ENCODE measurements around the gene VWF. TPM values are rescaled to one million over a fixed set of nuclear protein-coding genes. Genes with fewer than 3 reads are reported as not detected.

VWF gene
- total and polyA plus RNA-seq, 2 of the 13 experiments (the other 11 are each of a cell fraction or from before 2014, with no cell fraction given): 0.20 to 0.25 TPM

DNA sequence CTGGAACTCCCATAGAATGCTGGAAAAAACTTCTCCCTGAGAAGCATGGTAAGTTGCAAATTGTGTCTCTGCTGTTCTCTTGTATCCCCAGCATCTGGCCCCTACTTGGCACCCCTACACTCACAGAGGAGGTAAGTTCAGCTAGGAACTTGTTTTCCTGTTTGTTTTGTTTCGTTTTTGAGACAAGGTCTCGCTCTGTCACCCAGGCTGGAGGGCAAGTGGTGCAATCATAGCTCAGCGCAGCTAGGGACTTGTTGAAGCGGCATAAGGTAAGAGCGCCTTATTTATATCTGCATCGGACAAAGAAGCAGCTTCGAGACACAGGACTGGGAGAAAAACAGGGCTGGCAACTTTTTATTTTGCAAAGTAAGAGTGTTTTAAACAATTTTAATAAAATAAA, 161.0 kb downstream of the VWF start (continued):
- TF ChIP-seq ZXDC (CRISPR knock-in tag; IDR thresholded peaks at IDR 0.05): no peak

DNA sequence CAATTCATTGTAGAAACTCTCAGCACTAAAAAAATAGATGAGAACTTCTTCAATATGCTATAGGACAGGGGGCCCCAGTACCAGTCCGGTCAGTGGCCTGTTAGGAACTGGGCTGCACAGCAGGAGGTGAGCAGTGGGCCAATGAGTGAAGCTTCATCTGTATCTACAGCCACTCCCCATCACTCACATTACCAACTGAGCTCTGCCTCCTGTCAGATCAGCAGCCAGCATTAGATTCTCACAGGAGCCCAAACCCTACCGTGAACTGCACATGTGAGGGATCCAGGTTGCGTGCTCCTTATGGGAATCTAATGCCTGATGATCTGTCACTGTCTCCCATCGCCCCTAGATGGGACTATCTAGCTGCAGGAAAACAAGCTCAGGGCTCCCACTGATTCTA, 163.7 kb downstream of the VWF start:
- WGBS (ENCODE audit: low lambda C conversion rate): 53% methylated on average over 4 of the region's 4 CpGs
- H2AFZ ChIP-seq (ENCODE audit: low read length): no peak overlapping the region
- H3K4me1 ChIP-seq (ENCODE audit: insufficient read depth, low read length): peaks cover 14% of the 10 kb centered on the region
- FAIRE-seq (no peak), DNase-seq (ENCODE audit: low spot score) (no peak), ATAC-seq (no peak)
- no peak overlapping the region for H3K4me2 ChIP-seq (ENCODE audit: low read depth, low read length)
- ChIA-PET POLR2A (no interaction called here), CTCF (ENCODE audit: low intra/inter-chr PET ratio, low total read pairs) (no interaction called here)
- no peaks in the 10 kb centered on the region for H4K20me1 ChIP-seq (ENCODE audit: insufficient read depth, low read length)
- H3K27me3 ChIP-seq (ENCODE audit: control insufficient read depth in 1 of 2, insufficient read depth in 2 of 2, low read length in 2 of 2): peaks cover 0 to 9% of the 10 kb centered on the region in 2 experiments; a peak in 1 of 5 replicates
- intact Hi-C loops (cut with micrococcal nuclease; ENCODE audit: unreplicated experiment) (no loop called here), in situ Hi-C loops (cut with HindIII; ENCODE audit: extremely low pct_ligation_motif_present, low pct_unique_long_range_greater_than_20kb) (no loop called here)
- TF ChIP-seq YEATS4 (CRISPR knock-in tag; IDR thresholded peaks at IDR 0.05; ENCODE audit: borderline replicate concordance) (no peak), RAD51 (IDR thresholded peaks at IDR 0.05; ENCODE audit: borderline replicate concordance) (no peak), SMAD9 (CRISPR knock-in tag; IDR thresholded peaks at IDR 0.05) (no peak), ZNF225 (CRISPR knock-in tag; IDR thresholded peaks at IDR 0.05) (no peak), ZFP82 (CRISPR knock-in tag; IDR thresholded peaks at IDR 0.05; ENCODE audit: borderline replicate concordance) (no peak), FOXO1 (CRISPR knock-in tag; IDR thresholded peaks at IDR 0.05) (no peak), IKZF5 (CRISPR knock-in tag; IDR thresholded peaks at IDR 0.05) (no peak), NCOA5 (CRISPR knock-in tag; IDR thresholded peaks at IDR 0.05) (no peak), MZF1 (CRISPR knock-in tag; IDR thresholded peaks at IDR 0.05; ENCODE audit: borderline replicate concordance) (no peak), AGO1 (IDR thresholded peaks at IDR 0.05; ENCODE audit: low read depth, low read length, poor library complexity, severe bottlenecking) (no peak), GLI4 (CRISPR knock-in tag; IDR thresholded peaks at IDR 0.05; ENCODE audit: borderline replicate concordance) (no peak), CEBPG (CRISPR knock-in tag; IDR thresholded peaks at IDR 0.05) (no peak), SPEN (CRISPR knock-in tag; IDR thresholded peaks at IDR 0.05; ENCODE audit: low read depth) (no peak), FOXJ3 (CRISPR knock-in tag; IDR thresholded peaks at IDR 0.05; ENCODE audit: borderline replicate concordance) (no peak), ZNF34 (CRISPR knock-in tag; IDR thresholded peaks at IDR 0.05; ENCODE audit: borderline replicate concordance) (no peak), KDM2A (CRISPR knock-in tag; IDR thresholded peaks at IDR 0.05; ENCODE audit: borderline replicate concordance, low read depth) (no peak)
- H3K79me2 ChIP-seq (ENCODE audit: insufficient read depth, low read length): no peaks in the 10 kb centered on the region
- H3K27ac ChIP-seq (ENCODE audit: extremely low read length, insufficient read depth, low read length): no peak overlapping the region
- H3K9ac ChIP-seq (ENCODE audit: insufficient read depth, low read depth, low read length): no peak overlapping the region
- no peak overlapping the region for H3K4me3 ChIP-seq (replicated peaks in 1 of 3; ENCODE audit: insufficient read depth in 1 of 3, low read depth in 2 of 3, low read length in 3 of 3)
- no peaks in the 10 kb centered on the region for H3K36me3 ChIP-seq (replicated peaks in 1 of 2; ENCODE audit: control insufficient read depth in 1 of 2, insufficient read depth in 2 of 2, low read length in 2 of 2)
- no peaks in the 10 kb centered on the region for H3K9me3 ChIP-seq (ENCODE audit: low read length)
- no TSS peak for BruUV-seq (replicated peaks)

Data from HepG2 (cell line).